GM11168 (cell line): Measurements from ENCODE around the gene PDPR.
"Not testable (repeated sequence)": the region's sequence is repeated elsewhere in the genome, so short reads cannot be mapped to it uniquely, and the experiment has no call there.

Experiments used
- in situ Hi-C: fragments of 300-500 bp; cut with MboI; formaldehyde crosslinking; loops from one replicate; pipeline ENCODE4 v1.12.0; 2022; ENCODE audit warnings: low sequenced_read_pairs; ENCODE audit not compliant: unreplicated experiment

The PDPR gene

GRCh38 chr16:70126226-70126625 lies 12.1 kb downstream of the PDPR start:
- in situ Hi-C loops: not testable (repeated sequence)

- in situ Hi-C loops: not testable (repeated sequence)
Observed at GRCh38 chr16:70127706-70128105, 13.6 kb downstream of the PDPR start.

- in situ Hi-C loops: not testable (repeated sequence)
Observed at GRCh38 chr16:70128844-70129243, 14.7 kb downstream of the PDPR start.

GRCh38 chr16:70135796-70136195 lies 21.7 kb downstream of the PDPR start:
- in situ Hi-C loops: not testable (repeated sequence)

GRCh38 chr16:70136595-70136994 lies 22.5 kb downstream of the PDPR start:
- in situ Hi-C loops: not testable (repeated sequence)

- in situ Hi-C loops: not testable (repeated sequence)
Observed at GRCh38 chr16:70142739-70143138, 28.6 kb downstream of the PDPR start.

GRCh38 chr16:70143231-70143895 lies 29.2 kb downstream of the PDPR start:
- in situ Hi-C loops: not testable (repeated sequence)

GRCh38 chr16:70147853-70148252 lies 33.7 kb downstream of the PDPR start:
- in situ Hi-C loops: not testable (repeated sequence)

- in situ Hi-C loops: not testable (repeated sequence)
Observed at GRCh38 chr16:70148453-70148852, 34.3 kb downstream of the PDPR start.

- in situ Hi-C loops: not testable (repeated sequence)
Observed at GRCh38 chr16:70149296-70149695, 35.2 kb downstream of the PDPR start.

- in situ Hi-C loops: no loop called here
Observed at GRCh38 chr16:70151391-70151790, 37.3 kb downstream of the PDPR start.

GRCh38 chr16:70151941-70152509 lies 37.9 kb downstream of the PDPR start:
- in situ Hi-C loops: no loop called here

- in situ Hi-C loops: no loop called here
Observed at GRCh38 chr16:70152578-70153302, 38.6 kb downstream of the PDPR start.

- in situ Hi-C loops: not testable (repeated sequence)
Observed at GRCh38 chr16:70154736-70155135, 40.6 kb downstream of the PDPR start.

- in situ Hi-C loops: no loop called here
Observed at GRCh38 chr16:70156207-70156978, 42.3 kb downstream of the PDPR start.

GRCh38 chr16:70157105-70157476 lies 43.0 kb downstream of the PDPR start:
- in situ Hi-C loops: no loop called here

- in situ Hi-C loops: no loop called here
Observed at GRCh38 chr16:70157477-70158260, 43.5 kb downstream of the PDPR start.

- in situ Hi-C loops: no loop called here
Observed at GRCh38 chr16:70158261-70158939, 44.3 kb downstream of the PDPR start.
